SW480 (cell line): ENCODE results near the gene GABRG1.

Experiments used
- DNase-seq: peaks from one replicate; pipeline ENCODE4 v3.0.0-alpha.2; 2016; ENCODE audit warnings: low spot score

The GABRG1 gene

DNA sequence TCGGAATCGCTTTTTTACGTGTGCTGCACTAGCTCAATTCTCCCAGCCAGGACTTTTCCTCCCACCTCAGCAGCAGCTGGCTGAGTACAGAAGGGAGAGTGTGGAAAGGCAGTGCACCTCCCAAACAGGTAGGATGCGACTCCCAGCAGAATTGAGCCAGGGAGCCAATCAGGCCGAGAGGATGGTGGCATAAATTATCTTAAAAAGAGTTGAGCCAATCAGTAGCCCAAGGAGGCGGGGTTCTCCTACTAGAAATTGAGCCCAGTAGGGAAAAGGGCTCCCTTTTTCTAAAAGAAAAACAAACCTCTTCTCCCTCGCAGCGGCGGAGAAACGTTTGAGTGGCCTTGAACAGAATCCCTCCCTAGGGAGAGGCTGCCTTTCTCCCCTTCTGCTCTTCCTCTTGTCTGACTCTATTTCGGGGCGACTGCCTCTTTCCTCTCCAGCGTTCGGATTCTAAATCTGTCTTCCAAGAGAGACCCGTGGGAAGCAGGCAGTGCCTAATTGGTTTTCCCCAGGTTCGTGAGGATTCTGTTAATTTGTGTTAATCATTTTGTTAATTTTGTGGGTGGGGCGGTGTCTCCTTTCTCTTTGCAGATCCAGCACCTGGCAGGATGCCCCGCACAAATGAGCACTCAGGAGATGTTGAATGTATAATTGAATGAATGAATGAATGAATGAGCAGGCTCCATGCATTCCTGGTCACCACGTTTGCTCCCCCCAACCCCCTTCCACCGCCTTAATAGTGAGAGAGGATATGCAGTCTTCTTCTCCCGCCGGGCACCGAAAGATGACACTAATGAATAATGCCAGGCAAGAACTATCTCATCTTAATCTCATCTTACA lies at the start of gene GABRG1:
Gene GABRG1, minus strand, starts transcription at position 142 of the 843 bp plus-strand sequence. Its CDS starts 141 bp downstream, at position 1.
- peak; percentile 23 for DNase-seq

DNA sequence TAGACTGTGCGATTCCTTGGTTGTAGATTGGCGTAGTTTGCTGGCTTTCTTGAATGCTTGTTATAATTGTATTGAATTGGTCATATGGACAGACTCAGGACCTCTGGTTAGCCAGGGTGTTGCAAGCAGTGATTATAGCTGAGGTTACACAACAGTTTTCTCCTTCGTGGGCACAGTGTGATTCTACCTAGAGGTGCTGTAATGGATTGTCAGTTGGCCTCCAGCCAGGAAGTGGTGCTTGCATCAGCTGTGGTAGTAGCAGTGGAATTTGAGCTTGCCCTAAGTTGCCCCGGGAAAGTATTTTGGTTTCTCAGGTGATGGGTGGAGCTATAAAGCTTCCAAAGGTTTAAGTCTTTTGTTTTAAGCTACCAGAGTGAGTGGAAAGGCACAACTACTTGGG lies 23.1 kb upstream of the GABRG1 start:
- peak; percentile 4 for DNase-seq

DNA sequence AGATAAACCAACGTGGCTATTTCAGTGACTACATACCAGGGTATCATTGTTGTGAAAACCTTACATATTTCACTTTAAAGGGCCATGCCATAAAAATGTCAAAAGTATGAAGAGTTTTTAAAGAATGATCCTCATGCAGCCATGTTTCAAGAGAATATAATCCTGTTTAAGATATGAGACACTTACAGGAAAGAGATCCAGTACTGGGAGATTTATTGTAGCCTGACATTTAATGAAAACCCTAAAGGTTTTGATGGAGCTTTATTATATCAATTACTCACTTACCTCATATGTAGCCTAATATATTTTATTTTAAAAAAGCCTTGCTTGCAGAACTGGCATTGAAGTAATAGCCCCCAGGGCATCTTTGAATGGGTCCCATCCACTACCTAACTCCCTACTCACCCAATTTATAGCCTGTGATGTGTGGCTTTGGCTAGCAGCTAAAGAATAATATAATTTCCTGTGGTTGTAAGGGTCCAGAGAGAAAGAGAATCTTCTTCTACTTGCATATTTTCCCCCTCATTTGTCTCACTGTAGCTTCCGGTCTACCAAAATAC lies 7.7 kb upstream of the GABRG1 start:
- DNase-seq, result no peak

DNA sequence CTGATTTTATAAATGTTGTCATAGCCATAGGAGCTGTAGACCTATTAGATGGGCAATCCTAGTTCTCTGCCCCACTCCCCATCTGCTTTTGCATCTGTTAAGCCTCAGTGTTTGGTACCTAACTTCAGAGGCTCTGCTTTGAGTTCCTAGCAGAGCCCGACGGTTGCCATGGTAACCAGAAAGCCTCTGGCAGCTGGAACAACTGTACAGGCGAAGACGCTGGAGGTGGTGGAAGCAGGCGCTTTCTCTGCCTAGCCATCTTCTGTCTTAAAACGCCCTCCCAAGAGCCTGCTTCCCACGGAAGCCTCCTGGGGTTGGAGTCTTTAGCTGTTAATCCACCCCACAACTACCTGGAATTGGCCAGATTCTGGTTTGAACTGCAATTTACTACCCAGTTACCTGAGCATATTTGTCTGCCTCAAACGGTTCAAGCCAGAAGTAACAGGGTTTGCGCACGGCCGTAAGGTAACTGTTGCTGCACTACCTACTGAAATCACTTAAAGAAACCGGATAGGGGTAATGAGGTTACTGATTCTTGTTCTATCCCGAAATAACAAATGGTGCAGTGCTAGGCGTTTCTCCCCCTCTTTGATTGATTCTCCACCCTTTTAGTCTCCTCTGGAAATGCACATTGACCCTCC lies 1.0 kb upstream of the GABRG1 start:
- DNase-seq, result no peak

DNA sequence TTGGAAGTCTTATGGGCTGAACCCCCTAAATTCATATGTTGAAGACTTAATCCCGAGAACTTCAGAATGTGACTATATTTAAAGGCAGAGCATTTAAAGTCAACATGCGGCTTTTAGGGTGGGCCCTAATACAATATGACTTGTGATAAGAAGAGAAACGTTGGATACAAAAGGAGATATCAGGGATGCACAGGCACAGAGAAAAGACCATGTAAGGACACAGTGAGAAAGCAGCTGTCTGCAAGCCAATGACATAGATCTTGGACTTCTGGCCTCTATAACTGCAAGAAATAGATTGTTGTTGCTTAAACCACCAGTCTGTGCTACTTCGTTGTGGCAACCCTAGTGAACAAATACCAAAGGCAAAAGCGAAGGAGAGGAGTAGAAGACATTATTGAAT lies 42.2 kb downstream of the GABRG1 start:
- DNase-seq, result no peak

DNA sequence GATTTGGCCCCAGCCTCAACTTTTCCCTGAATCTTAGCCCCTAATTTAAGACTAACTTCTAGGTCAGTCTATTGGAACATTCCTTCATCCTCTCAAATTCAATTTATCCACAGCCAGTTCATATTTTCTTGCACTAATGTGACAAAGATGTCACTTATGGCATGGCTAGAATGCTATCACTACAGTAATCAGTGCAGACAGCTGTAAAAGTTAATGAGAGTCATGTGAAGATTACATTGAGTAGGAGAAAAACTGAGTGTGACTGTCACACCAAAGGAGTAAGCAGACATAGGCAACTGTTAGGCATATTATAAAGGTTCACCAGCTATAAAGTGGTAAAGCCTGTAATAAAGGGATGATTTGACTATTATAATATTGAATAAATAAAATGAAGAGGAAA lies 42.6 kb downstream of the GABRG1 start:
- DNase-seq, result no peak

DNA sequence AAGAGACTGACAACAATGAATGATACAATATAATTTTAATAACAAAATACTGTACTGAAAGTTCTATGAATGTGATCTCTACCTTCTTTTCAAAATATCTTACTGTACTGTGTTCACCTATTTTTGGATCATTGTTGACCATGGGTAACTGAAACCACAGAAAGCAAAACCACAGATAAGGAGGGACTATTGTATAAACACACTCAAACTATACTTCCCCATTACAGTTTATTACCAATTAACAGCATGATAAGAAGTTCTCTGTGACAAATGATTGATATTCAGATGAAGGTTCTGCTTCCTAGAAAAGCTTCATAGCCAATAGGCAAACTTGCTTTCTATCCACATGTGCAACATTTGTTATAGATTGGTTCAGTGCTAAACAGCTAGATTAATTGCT lies 50.1 kb downstream of the GABRG1 start:
- DNase-seq, result no peak

DNA sequence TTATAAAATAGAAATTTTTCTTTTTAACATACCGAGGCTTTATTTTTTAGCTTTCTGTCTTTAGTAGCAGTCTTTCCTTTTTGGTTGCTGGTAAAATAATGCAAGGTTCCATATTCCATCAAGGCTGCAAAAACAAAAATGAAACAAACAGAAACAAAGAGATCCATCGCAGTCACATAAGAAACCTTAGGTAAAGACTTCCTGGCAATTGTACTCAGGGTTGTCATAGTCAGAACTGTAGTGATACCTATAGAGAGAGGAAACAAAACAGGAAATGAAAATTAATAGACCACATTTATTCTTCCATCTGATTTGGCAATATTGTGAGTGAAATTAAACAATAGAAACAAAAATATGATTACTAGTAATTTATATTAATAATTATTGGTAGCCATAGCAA lies 72.5 kb downstream of the GABRG1 start:
- no peak for DNase-seq

DNA sequence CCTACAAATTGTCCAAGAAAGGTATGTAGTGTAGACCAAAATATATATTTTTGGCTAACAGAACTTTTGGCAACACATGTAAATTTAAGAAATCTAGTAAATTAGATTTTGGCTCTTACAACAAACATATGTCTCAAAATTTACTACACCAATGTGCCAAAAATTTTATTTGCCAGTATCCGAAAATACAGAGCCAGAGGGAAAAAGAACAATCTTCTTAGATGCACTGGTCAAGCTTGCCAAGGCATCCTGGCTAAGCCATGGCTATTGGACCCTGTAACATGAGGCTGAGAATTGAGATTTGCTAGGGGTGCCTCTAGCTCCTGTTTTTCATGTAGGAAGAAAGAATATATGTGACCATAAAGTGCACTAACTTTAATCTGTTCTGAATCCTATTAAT lies 91.8 kb downstream of the GABRG1 start:
- DNase-seq, result no peak

DNA sequence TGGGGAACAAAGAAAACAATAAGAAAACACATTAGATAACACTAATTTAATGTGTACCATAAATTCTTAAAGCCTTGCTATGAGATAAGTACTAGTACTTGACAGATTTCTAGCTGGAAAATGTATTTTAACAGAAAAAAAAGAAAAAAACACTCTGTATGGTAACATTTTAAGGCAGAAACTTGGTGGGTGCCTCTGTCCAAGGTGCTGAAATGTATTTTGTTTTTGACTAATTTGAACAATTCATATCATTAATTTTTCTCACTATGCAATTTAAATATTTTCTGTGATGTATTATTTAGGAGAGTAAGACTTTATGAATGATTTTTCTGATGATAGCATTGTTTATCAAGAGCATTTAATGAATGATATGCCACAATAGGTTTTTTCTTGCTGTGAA lies 107.5 kb downstream of the GABRG1 start:
- DNase-seq, result no peak

DNA sequence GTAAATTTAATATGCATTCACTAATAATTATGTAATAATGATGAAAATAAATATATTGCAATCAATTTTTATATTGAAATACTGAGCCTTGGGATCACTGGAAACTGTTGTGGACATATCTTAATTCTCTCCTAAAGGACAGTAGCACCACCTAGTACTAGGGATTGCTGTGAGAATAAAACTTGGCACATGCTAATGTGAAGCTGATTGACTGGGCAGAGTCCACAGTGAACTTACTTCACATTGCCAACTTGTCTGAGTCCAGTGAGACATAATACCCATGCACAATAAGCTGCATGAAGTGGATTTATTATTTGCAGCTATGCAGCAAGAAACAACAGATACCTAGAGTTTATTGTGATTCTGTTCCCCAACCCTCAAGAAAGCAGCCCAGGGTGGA lies 131.1 kb downstream of the GABRG1 start:
- DNase-seq, result no peak

DNA sequence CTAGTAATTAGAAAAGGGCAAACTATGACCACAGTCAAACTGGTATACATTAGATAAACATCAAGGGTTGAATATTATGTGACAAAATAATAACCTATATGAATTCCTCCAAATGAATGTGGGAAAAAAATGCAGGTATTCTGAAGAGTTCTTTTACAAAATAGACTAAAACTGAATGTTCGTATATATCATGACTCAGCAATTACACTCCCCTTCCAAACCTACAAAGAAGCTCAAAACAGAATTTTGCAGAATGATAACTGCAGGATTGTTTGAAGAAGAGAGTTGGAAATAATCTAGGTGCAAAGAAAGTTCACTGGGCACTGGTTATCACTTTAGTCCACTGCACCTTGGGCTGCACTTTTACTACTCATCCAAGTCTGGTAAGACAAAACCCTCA lies 134.1 kb downstream of the GABRG1 start:
- DNase-seq, result no peak

DNA sequence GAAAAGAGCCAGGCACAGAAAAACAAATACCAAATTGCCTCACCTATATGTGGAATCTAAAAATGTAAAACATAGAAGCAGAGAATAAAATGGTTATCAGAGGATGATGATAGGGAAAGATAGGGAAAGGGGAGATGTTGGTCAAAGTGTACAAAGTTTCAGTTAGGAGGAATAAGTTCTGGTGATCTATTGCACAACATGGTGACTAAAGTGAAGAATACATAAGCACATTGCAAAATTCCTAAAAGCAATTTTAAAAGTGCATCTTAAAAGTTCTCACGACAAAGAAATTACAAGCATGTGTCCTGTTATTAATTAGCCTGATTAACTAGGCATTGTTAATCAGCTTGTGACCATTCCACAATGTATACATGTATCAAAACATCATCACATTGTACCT lies 136.0 kb downstream of the GABRG1 start:
- DNase-seq, result no peak
